HCT116 (cell line): ENCODE results near the gene SUN2. TPM values are rescaled to one million over a fixed set of nuclear protein-coding genes. Genes with fewer than 3 reads are reported as not detected.

Source experiments
- ATAC-seq: fragments of 200-7000 bp; cut with Tn5 transposase; 2 replicates; pipeline ENCODE4 v1.9.1; 2020; ENCODE audit warnings: mild to moderate bottlenecking, moderate library complexity
- BruUV-seq: library from RNA; stranded (reverse); fragments of 400-500 nt; replicated peaks from 2 replicates; lab custom pipeline; 2021; lab: Mats Ljungman, UMichigan
- CTCF ChIA-PET: fragments of 300-600 bp; sonication (Branson Sonifier 250); formaldehyde crosslinking; loops from one replicate; lab custom pipeline; 2021; ENCODE audit warnings: antibody characterized with exemption; lab: Charles Lee
- POLR2A ChIA-PET: fragments of 300-600, 350-600 bp; sonication (Branson Sonifier 250); formaldehyde crosslinking; loops from one replicate; lab custom pipeline; 2021; ENCODE audit warnings: antibody characterized with exemption; lab: Charles Lee
- RAD21 ChIA-PET, 2 experiments: fragments of 300-600 bp; sonication (Branson Sonifier 250); formaldehyde crosslinking; loops; one replicate each; lab custom pipeline; 2023; ENCODE audit warnings: low total read pairs in 2 of 2; ENCODE audit not compliant: uncharacterized antibody in 2 of 2, unreplicated experiment in 2 of 2, low non-redundant PET in 1 of 2; lab: Charles Lee
- DNase-seq: peaks from one replicate; pipeline ENCODE4 v3.0.0-alpha.2; 2010; ENCODE audit warnings: low read depth, low spot score
- H2AFZ ChIP-seq: fragments of 200-600 bp; shearing (Covaris generic), sonication (generic); 2 replicates; pipeline ENCODE4 v1.6.1; 2017; ENCODE audit warnings: low read depth, mixed run types, mixed read lengths, antibody characterized with exemption, low read length; ENCODE audit not compliant: poor library complexity, severe bottlenecking
- H3K27ac ChIP-seq: 2 replicates; pipeline ENCODE4 v1.5.1; 2012; ENCODE audit warnings: low read depth, low read length
- H3K27me3 ChIP-seq: fragments of 200-600 bp; sonication (generic); 2 replicates; pipeline ENCODE4 v1.6.1; 2016; ENCODE audit warnings: mixed run types, low read length, mixed read lengths; ENCODE audit not compliant: insufficient read depth
- H3K36me3 ChIP-seq, 2 experiments: fragments of 200-500 bp in 1 of 2; fragments of 200-600 bp in 1 of 2; sonication (Bioruptor generic) in 1 of 2; sonication (generic) in 1 of 2; 2 replicates each; pipeline versions ENCODE4 v1.5.1 to v1.6.1; 2014 to 2016; ENCODE audit warnings: low read length in 2 of 2, inconsistent platforms in 1 of 2, mixed read lengths in 1 of 2, mixed run types in 1 of 2; ENCODE audit not compliant: insufficient read depth in 2 of 2, control insufficient read depth in 1 of 2
- H3K4me1 ChIP-seq, 2 experiments: fragments of 200-600 bp in 1 of 2; sonication (generic) in 1 of 2; 2 replicates each; pipeline versions ENCODE4 v1.5.1 to v1.6.1; 2012 to 2017; ENCODE audit warnings: low read length in 2 of 2, inconsistent platforms in 1 of 2, mild to moderate bottlenecking in 1 of 2, mixed read lengths in 1 of 2, mixed run types in 1 of 2, moderate library complexity in 1 of 2; ENCODE audit not compliant: insufficient read depth in 2 of 2, control insufficient read depth in 1 of 2
- H3K4me2 ChIP-seq: fragments of 200-600 bp; sonication (generic); 2 replicates; pipeline ENCODE4 v1.6.1; 2017; ENCODE audit warnings: mixed run types, low read length, mixed read lengths
- H3K4me3 ChIP-seq, 2 experiments: fragments of 200-600 bp in 1 of 2; sonication (generic) in 1 of 2; replicated peaks in 1 of 2; 2 replicates each; pipeline ENCODE4 v1.5.1; 2011 to 2016; ENCODE audit warnings: low read length in 2 of 2, control low read depth in 1 of 2, low read depth in 1 of 2, mild to moderate bottlenecking in 1 of 2, mixed read lengths in 1 of 2, mixed run types in 1 of 2
- H3K79me2 ChIP-seq: fragments of 200-600 bp; sonication (generic); 2 replicates; pipeline ENCODE4 v1.6.1; 2017; ENCODE audit warnings: mild to moderate bottlenecking, mixed run types, low read length, moderate library complexity, mixed read lengths; ENCODE audit not compliant: insufficient read depth
- H3K9ac ChIP-seq: fragments of 200-600 bp; sonication (generic); 2 replicates; pipeline ENCODE4 v1.6.1; 2016; ENCODE audit warnings: low read length, mixed read lengths
- H3K9me2 ChIP-seq: fragments of 200-600 bp; sonication (generic), shearing (Covaris generic); 2 replicates; pipeline ENCODE4 v1.6.1; 2017; ENCODE audit warnings: mixed run types, mild to moderate bottlenecking, moderate library complexity; ENCODE audit not compliant: insufficient read depth
- H3K9me3 ChIP-seq, 2 experiments: fragments of 200-500 bp in 1 of 2; fragments of 200-600 bp in 1 of 2; sonication (Bioruptor generic) in 1 of 2; sonication (generic) in 1 of 2; 2 replicates each; pipeline ENCODE4 v1.6.1; 2014 to 2017; ENCODE audit warnings: low read length in 2 of 2, mixed read lengths in 2 of 2, inconsistent platforms in 1 of 2, low read depth in 1 of 2, mild to moderate bottlenecking in 1 of 2, mixed run types in 1 of 2, moderate library complexity in 1 of 2; ENCODE audit not compliant: control insufficient read depth in 1 of 2, insufficient read depth in 1 of 2
- H4K20me1 ChIP-seq: fragments of 200-600 bp; sonication (generic), shearing (Covaris generic); 2 replicates; pipeline ENCODE4 v1.6.1; 2017; ENCODE audit warnings: mixed run types, mild to moderate bottlenecking, moderate library complexity; ENCODE audit not compliant: insufficient read depth
- CBX3 ChIP-seq: IDR thresholded peaks from 2 replicates; pipeline ENCODE4 v1.6.1; 2012; ENCODE audit warnings: low read depth
- CEBPB ChIP-seq: IDR thresholded peaks from 2 replicates; pipeline ENCODE4 v1.6.1; 2012; ENCODE audit warnings: low read depth
- EGR1 ChIP-seq: IDR thresholded peaks from 2 replicates; pipeline ENCODE4 v1.6.1; 2012; ENCODE audit warnings: low read depth
- EZH2 ChIP-seq: fragments of 200-600 bp; sonication (generic); IDR thresholded peaks from 2 replicates; pipeline ENCODE4 v1.6.1; 2017; ENCODE audit warnings: antibody characterized with exemption, mixed run types
- EZH2phosphoT487 ChIP-seq: fragments of 200-600 bp; IDR thresholded peaks from 2 replicates; pipeline ENCODE4 v1.6.1; 2018; ENCODE audit warnings: antibody characterized with exemption, borderline replicate concordance
- FOSL1 ChIP-seq: IDR thresholded peaks from 2 replicates; pipeline ENCODE4 v1.6.1; 2012; ENCODE audit warnings: low read depth
- JUND ChIP-seq: IDR thresholded peaks from 2 replicates; pipeline ENCODE4 v1.6.1; 2012
- POLR2A ChIP-seq: IDR thresholded peaks from 2 replicates; pipeline ENCODE4 v1.7.0; 2011; ENCODE audit warnings: borderline replicate concordance; ENCODE audit not compliant: insufficient read depth, insufficient read length; ENCODE audit errors: extremely low read depth
- RAD21 ChIP-seq: IDR thresholded peaks from 2 replicates; pipeline ENCODE4 v1.6.1; 2012; ENCODE audit warnings: low read depth, mild to moderate bottlenecking
- SIN3A ChIP-seq: IDR thresholded peaks from 2 replicates; pipeline ENCODE4 v1.6.1; 2012; ENCODE audit warnings: low read depth
- TCF7L2 ChIP-seq: IDR thresholded peaks from 2 replicates; pipeline ENCODE4 v1.7.0; 2011; ENCODE audit warnings: borderline replicate concordance, inconsistent platforms; ENCODE audit not compliant: insufficient read depth, insufficient read length; ENCODE audit errors: extremely low read depth
- ZNF274 ChIP-seq: fragments of 200-500 bp; sonication (Bioruptor generic); IDR thresholded peaks from 2 replicates; pipeline ENCODE4 v1.6.1; 2014; ENCODE audit warnings: mild to moderate bottlenecking, low read depth, low read length, inconsistent platforms
- intact Hi-C: fragments of 100-400 bp; cut with micrococcal nuclease; formaldehyde crosslinking; loops from 2 replicates; pipeline ENCODE4 v1.10.0; 2022
- total RNA-seq: library from RNA; stranded (reverse); gene quantifications from one replicate; pipeline ENCODE4 v1.2.1, GENCODE V29; 2021; ENCODE audit not compliant: unreplicated experiment
- TF ChIP-seq, protein P1 (sequence below): IDR thresholded peaks from 2 replicates; pipeline ENCODE4 v1.6.1; 2012

Gene SUN2
- total RNA-seq, 1 experiment from 2014 or later = 71.6 TPM

DNA sequence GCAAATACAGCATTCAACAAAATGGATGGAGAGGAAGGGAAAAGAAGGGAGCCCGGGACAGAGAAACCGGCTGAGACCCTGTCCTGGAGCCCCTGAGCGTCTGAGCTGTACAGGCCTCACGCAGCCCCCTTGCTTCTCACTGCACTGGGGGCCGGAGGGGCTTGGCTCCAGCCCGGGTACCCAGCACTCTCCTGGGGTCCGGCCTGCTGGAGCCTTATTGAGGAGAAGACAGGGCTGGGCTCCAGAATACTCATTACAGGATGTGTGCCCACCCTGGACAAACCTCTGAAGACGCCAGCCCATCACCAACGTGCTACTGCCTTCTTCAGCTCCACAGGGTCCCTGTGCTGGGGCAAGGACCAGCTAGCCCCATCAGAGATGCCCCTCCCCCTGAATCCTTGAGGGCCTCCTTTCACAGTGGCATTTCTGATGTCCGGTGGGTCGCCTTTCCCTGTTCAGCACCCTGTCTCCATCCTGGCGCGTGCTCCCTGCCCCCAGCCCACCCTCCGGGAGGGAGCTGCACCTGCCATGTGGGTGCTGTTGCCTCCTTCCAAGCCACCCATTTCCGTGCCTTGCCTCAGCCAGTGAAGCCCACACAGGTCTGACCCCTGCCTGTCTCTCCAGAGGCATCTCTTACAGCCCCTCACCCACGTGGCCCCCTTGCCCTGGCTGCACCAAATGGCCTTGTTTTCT is 14.6 kb upstream of the SUN2 start:
- Histone ChIP-seq H4K20me1 (no peaks in the 10 kb centered on the region), H3K9ac (no peak overlapping the region), H3K4me1 (peaks cover 10 to 19% of the 10 kb centered on the region in 2 experiments), H3K4me3 (no peak overlapping the region), H3K79me2 (no peaks in the 10 kb centered on the region), H3K4me2 (no peak overlapping the region)
- no peak for DNase-seq
- ChIA-PET CTCF (interaction anchor here (1.7 to 2.4 kb wide), 2 partner anchors 100 to 154 kb away, joined by 9 to 26 read pairs; no protein-coding TSS in a partner anchor), POLR2A (interaction anchor here (0.9 kb wide), 1 partner anchor 83 kb away, joined by 3 read pairs; no protein-coding TSS in a partner anchor)
- TF ChIP-seq EZH2 (no peak), FOSL1 (no peak), CBX3 (no peak), RAD21 (no peak), CEBPB (no peak), EZH2phosphoT487 (no peak), JUND (no peak)
- TF ChIP-seq, protein P1, sequence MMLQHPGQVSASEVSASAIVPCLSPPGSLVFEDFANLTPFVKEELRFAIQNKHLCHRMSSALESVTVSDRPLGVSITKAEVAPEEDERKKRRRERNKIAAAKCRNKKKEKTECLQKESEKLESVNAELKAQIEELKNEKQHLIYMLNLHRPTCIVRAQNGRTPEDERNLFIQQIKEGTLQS = no peak
- TF ChIP-seq, all 23 proteins: peak for 0
- RAD21 ChIA-PET = no interaction called here
- intact Hi-C loops = no loop called here
- H3K9me2 ChIP-seq = no peaks in the 10 kb centered on the region
- H2AFZ ChIP-seq = no peak overlapping the region
- no peaks in the 10 kb centered on the region for H3K9me3 ChIP-seq
- no peak overlapping the region for H3K27ac ChIP-seq
- no TSS peak for BruUV-seq
- no peaks in the 10 kb centered on the region for H3K27me3 ChIP-seq
- no peaks in the 10 kb centered on the region for H3K36me3 ChIP-seq
- no peak for ATAC-seq

DNA sequence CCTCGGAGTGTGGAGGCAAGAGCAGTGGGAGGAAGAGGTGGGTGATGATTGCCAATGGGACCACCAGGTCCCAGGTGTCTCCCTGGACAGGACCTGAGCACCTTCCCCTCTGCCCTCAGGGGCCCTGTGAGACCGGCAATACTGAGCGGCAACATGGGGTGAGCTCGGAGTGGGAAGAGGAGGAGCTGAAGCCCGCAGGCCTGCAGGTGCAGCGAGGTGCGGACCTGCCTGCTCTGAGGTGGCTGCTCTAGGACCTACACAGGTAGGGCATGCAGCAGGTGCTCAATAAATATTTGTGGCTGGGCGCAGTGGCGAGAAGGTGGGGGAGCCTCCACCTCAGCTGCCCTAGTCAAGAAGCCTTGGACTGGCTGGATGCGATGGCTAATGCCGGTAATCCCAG is 12.2 kb upstream of the SUN2 start:
- H4K20me1 ChIP-seq = no peaks in the 10 kb centered on the region
- no TSS peak for BruUV-seq
- no peaks in the 10 kb centered on the region for H3K9me2 ChIP-seq
- no peak overlapping the region for H3K27ac ChIP-seq
- no peak overlapping the region for H2AFZ ChIP-seq
- no peaks in the 10 kb centered on the region for H3K79me2 ChIP-seq
- ChIA-PET RAD21 (interaction anchor here in 1 of 2 experiments (1.4 kb wide), 1 partner anchor 101 kb away, joined by 5 read pairs; no protein-coding TSS in a partner anchor), POLR2A (interaction anchor here (1.4 kb wide), 1 partner anchor 235 kb away, joined by 8 read pairs; no protein-coding TSS in a partner anchor), CTCF (interaction anchor here (1.1 to 2.2 kb wide), 11 partner anchors 14 to 716 kb away, joined by 3 to 35 read pairs (median 9); no protein-coding TSS in a partner anchor)
- H3K9ac ChIP-seq = no peak overlapping the region
- TF ChIP-seq TCF7L2 = no peak
- no peak for TF ChIP-seq RAD21
- no peak for TF ChIP-seq EGR1
- no peak for TF ChIP-seq POLR2A
- no peak for TF ChIP-seq ZNF274
- TF ChIP-seq SIN3A = no peak
- H3K4me2 ChIP-seq = no peak overlapping the region
- DNase-seq (no peak), ATAC-seq (no peak)
- H3K9me3 ChIP-seq = no peaks in the 10 kb centered on the region
- H3K27me3 ChIP-seq = no peaks in the 10 kb centered on the region
- H3K4me1 ChIP-seq = peaks cover 26 to 37% of the 10 kb centered on the region in 2 experiments
- no peaks in the 10 kb centered on the region for H3K36me3 ChIP-seq
- intact Hi-C loops = loop anchor here (2.0 to 5.0 kb wide), 3 partner anchors 74 to 351 kb away; partner anchors contain the start of gene NPTXR
- no peak overlapping the region for H3K4me3 ChIP-seq
